ENCODE results near the gene NRP2. TPM values are rescaled to one million over a fixed set of nuclear protein-coding genes. Genes with fewer than 3 reads are reported as not detected.

The NRP2 gene
- total RNA-seq, 4 donors from 2014 or later, result 4.9 to 22.4 (median 14.5) TPM

DNA sequence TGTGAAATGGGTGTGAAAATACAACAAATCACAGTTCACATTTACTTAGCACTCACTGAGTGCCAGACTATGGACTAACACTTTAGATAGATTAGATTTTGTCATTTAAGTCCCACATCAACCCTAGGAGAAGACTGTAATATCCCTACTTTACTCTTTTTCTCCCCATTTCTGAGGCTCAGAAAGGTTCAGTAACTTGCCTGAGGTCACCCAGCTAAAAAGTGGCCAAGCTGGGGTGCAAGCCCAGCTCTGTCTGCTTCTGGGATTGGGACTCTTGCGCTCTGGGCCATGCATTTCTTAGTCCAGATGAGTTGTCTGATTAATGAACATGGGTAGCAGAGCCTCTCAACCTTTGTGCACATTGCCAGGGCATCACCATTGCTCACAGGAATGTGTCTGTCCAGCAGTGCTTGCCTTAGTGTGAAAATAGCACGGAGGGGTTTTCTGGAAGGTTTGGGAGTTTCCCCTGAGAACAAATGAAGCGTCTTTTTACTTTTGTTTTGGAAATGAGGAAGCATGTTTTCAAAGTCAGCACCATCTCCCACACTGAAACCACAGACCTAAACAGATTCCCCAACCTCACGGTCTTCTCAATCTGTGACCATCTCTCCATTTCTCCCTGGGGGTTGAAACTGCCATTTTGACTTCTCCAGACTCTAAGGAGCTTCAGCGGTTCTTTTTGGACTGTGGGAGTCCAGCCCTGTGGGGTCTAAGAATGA is 31.9 kb downstream of the NRP2 start:
- no peak for DNase-seq
- Histone ChIP-seq H3K27me3 (no peaks in the 10 kb centered on the region), H3K27ac (peak overlapping the region; percentile 11 to 65 (median 38)), H3K4me3 (no peak overlapping the region), H3K9me3 (no peaks in the 10 kb centered on the region), H3K36me3 (no peaks in the 10 kb centered on the region), H3K4me1 (peaks cover 0 to 11% (median 0%) of the 10 kb centered on the region in 4 donors)
- TF ChIP-seq POLR2A (IDR thresholded peaks at IDR 0.05), result no peak
- TF ChIP-seq, protein P1, sequence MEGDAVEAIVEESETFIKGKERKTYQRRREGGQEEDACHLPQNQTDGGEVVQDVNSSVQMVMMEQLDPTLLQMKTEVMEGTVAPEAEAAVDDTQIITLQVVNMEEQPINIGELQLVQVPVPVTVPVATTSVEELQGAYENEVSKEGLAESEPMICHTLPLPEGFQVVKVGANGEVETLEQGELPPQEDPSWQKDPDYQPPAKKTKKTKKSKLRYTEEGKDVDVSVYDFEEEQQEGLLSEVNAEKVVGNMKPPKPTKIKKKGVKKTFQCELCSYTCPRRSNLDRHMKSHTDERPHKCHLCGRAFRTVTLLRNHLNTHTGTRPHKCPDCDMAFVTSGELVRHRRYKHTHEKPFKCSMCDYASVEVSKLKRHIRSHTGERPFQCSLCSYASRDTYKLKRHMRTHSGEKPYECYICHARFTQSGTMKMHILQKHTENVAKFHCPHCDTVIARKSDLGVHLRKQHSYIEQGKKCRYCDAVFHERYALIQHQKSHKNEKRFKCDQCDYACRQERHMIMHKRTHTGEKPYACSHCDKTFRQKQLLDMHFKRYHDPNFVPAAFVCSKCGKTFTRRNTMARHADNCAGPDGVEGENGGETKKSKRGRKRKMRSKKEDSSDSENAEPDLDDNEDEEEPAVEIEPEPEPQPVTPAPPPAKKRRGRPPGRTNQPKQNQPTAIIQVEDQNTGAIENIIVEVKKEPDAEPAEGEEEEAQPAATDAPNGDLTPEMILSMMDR (IDR thresholded peaks at IDR 0.05), result no peak

DNA sequence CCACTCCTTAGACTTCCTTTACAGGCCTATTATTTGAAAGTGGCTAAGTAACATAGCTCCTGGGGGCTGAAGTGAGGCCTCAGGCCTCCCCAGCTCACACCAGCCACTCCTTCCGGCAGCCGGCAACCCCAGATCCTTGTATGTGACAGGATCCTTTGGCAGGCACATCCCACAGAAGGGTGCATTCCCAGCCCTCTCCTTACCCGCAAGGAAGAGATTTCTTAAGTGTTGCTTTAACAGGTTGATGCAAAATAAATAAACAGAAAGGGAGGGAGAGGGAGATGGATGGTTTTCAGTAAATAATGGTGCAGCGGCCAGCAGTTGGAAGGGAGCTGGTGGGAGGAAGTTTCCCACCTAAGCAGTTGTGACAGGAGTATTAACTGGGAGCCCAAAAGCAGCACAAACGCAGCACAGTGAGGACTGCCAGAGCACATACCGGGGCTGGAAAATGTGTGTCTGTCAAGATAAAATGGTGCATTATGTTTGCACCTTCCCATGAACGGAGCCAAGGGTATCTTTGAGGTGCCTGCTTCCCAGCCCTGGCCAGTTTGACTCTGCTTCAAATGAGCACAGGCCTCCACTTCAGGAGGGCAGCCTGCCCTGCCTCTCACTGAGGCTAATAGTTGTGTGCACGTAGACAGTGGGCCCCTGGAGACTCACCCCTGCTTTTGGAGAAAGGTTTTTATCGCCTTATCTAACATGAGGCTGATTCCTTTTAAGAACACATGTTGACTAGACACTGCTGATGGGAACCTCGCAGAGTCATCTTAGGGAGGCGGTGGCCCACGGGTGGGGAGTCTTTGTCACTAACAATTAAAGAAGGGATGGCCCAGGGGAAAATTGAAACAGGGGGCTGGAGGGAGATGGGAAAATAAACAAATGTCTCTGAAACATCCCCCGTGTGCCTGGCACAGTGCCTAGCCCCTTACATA is 32.8 kb downstream of the NRP2 start:
- Histone ChIP-seq H3K4me1 (peaks cover 0 to 17% (median 0%) of the 10 kb centered on the region in 4 donors), H3K27ac (peak overlapping the region; percentile 11 to 65 (median 38)), H3K9me3 (no peaks in the 10 kb centered on the region), H3K27me3 (no peaks in the 10 kb centered on the region), H3K4me3 (no peak overlapping the region), H3K36me3 (no peaks in the 10 kb centered on the region)
- no peak for DNase-seq
- TF ChIP-seq, protein P1 (IDR thresholded peaks at IDR 0.05), result no peak
- no peak for TF ChIP-seq POLR2A (IDR thresholded peaks at IDR 0.05)

DNA sequence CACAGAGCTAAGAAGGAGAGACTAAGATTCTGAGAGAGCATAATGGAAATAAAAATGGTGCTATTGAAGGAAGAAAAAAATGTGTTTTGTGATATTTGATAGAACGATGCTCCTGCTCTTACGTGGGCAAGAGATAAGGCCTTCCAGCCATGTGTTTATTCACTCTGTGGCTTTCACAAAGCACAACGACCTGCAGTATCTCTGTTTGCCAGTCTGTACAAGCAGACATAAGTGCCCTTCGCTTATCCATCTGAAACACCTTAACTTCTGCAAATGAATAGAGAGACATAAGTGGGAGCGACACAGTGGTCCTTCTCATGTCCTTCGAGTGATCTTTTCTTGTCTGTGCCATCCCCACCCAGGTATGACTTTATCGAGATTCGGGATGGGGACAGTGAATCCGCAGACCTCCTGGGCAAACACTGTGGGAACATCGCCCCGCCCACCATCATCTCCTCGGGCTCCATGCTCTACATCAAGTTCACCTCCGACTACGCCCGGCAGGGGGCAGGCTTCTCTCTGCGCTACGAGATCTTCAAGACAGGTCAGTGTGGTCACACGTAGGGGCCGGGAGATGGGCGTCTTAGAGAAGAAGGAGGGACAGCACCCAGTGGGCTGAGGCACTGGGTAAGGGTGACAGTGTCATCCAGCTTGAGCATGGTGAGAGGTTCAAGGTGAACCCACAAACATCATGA is 33.7 kb downstream of the NRP2 start:
- Histone ChIP-seq H3K4me3 (no peak overlapping the region), H3K36me3 (no peaks in the 10 kb centered on the region), H3K27ac (peak overlapping the region in 1 of 4 donors; percentile 37), H3K4me1 (peaks cover 0 to 17% (median 0%) of the 10 kb centered on the region in 4 donors), H3K9me3 (no peaks in the 10 kb centered on the region), H3K27me3 (no peaks in the 10 kb centered on the region)
- TF ChIP-seq, protein P1 (IDR thresholded peaks at IDR 0.05), result peak in 4 of 6 experiments; percentile 17 to 46 (median 34)
- no peak for TF ChIP-seq POLR2A (IDR thresholded peaks at IDR 0.05)
- DNase-seq, result peak in 2 of 3 donors; percentile 61

DNA sequence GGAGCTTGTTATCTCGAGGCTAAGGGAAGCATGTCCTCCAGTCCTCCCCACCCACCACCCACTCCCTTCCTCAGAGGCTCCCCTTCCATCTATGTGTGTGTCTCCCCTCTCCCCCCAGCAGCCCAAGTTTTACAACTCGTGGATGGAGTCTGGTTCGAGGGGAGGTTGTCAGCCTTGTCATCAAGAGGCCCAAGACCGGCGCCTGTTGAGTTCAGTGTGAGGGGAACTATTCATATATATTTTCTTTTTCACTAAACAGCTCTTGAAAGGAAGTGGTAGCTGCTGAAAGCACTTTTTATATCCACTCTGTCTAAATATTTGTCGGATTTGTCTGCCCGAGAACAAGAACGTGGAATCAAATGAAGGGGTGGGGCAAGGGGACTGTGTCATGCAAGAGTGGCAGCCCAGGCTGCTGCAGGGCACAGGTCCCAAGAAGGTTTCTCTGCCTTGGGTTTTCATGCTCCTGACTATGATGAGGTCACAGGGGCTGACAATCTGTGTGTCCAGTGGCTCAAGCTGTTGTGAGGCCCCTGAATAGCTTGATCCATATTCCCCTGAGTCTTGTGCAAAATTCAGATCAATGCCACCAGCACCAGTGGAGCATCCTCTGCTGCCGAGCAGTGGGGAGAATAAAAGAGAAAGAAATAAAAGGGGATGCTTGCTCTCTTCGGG is 35.0 kb downstream of the NRP2 start:
- TF ChIP-seq, protein P1 (IDR thresholded peaks at IDR 0.05), result no peak
- no peak for TF ChIP-seq POLR2A (IDR thresholded peaks at IDR 0.05)
- DNase-seq, result no peak
- peak overlapping the region in 2 of 4 donors; percentile 16 to 37 for H3K27ac ChIP-seq
- H3K4me1 ChIP-seq, result peaks cover 0 to 17% (median 0%) of the 10 kb centered on the region in 4 donors
- H3K9me3 ChIP-seq, result no peaks in the 10 kb centered on the region
- no peak overlapping the region for H3K4me3 ChIP-seq
- H3K27me3 ChIP-seq, result no peaks in the 10 kb centered on the region
- no peaks in the 10 kb centered on the region for H3K36me3 ChIP-seq

DNA sequence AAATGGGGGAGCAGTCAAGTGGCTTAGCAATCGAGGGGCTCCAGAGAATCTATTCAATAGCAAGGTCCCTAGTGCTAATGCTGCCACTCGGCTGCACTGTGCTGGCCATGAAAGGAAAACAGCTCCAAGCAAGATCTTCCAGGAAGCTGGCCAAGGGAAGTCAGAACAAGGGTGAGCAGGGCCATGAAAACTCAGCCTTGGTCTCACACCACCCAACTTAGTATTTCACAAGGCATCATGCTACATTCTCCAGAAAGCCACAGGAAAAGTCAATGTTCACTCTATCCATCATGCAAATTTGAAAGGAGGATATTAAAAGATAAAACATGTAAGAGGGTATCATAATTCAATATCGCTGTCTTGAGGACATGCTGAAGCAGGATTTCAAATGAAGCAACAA is 35.7 kb downstream of the NRP2 start:
- Histone ChIP-seq H3K27me3 (no peaks in the 10 kb centered on the region), H3K27ac (peak overlapping the region in 1 of 4 donors; percentile 37), H3K36me3 (no peaks in the 10 kb centered on the region), H3K9me3 (no peaks in the 10 kb centered on the region), H3K4me3 (no peak overlapping the region), H3K4me1 (peaks cover 0 to 17% (median 0%) of the 10 kb centered on the region in 4 donors)
- no peak for DNase-seq
- TF ChIP-seq, protein P1 (IDR thresholded peaks at IDR 0.05), result no peak
- TF ChIP-seq POLR2A (IDR thresholded peaks at IDR 0.05), result no peak

Data from Peyer's patch (tissue), 4 donors.